HepG2 (cell line): ENCODE results near the gene PIK3R5. TPM values are rescaled to one million over a fixed set of nuclear protein-coding genes. Genes with fewer than 3 reads are reported as not detected.

Experiments used
- ATAC-seq: fragments of 200-7000 bp; cut with Tn5 transposase; 3 replicates; pipeline ENCODE4 v1.9.1; 2020; ENCODE audit warnings: mild to moderate bottlenecking, moderate library complexity
- BruUV-seq: library from RNA; stranded (reverse); fragments of 400-500 nt; replicated peaks from 2 replicates; lab custom pipeline; 2021; lab: Mats Ljungman, UMichigan
- CTCF ChIA-PET: fragments of 300-600 bp; formaldehyde crosslinking; extraction: SDS; loops from one replicate; lab custom pipeline; 2021; ENCODE audit warnings: low total read pairs, inconsistent platforms, low intra/inter-chr PET ratio; lab: Yijun Ruan, JAX
- POLR2A ChIA-PET: fragments of 350-600 bp; sonication (Branson Sonifier 250); formaldehyde crosslinking; loops from one replicate; lab custom pipeline; 2020; ENCODE audit warnings: antibody characterized with exemption, inconsistent platforms; lab: Yijun Ruan, JAX
- DNase-seq: peaks from one replicate; pipeline ENCODE4 v3.0.0-alpha.2; 2015; ENCODE audit warnings: low spot score
- FAIRE-seq: peaks from 3 replicates; lab custom pipeline; 2011; peaks lifted over from hg19 to GRCh38; lab: Jason Lieb, UNC
- H2AFZ ChIP-seq: one replicate; pipeline ENCODE4 v1.6.1; 2011; ENCODE audit warnings: low read length, inconsistent platforms
- H3K27ac ChIP-seq: fragments of 300-600 bp; 3 replicates; pipeline ENCODE4 v1.8.0; 2011; ENCODE audit warnings: mixed run types, mild to moderate bottlenecking, mixed read lengths, low read length, inconsistent platforms; ENCODE audit not compliant: insufficient read depth; ENCODE audit errors: extremely low read length
- H3K27me3 ChIP-seq, 2 experiments: fragments of 200-600 bp in 1 of 2; 2 replicates in 1 of 2; 3 replicates in 1 of 2; pipeline versions ENCODE4 v1.6.0 to v1.8.0; 2011; ENCODE audit warnings: low read length in 2 of 2, mild to moderate bottlenecking in 2 of 2, moderate library complexity in 2 of 2, inconsistent platforms in 1 of 2; ENCODE audit not compliant: insufficient read depth in 2 of 2, control insufficient read depth in 1 of 2
- H3K36me3 ChIP-seq, 2 experiments: fragments of 200-600 bp in 1 of 2; replicated peaks in 1 of 2; 2 replicates in 1 of 2; 3 replicates in 1 of 2; pipeline versions ENCODE4 v1.5.1 to v1.8.0; 2011; ENCODE audit warnings: low read length in 2 of 2, inconsistent platforms in 1 of 2; ENCODE audit not compliant: insufficient read depth in 2 of 2, control insufficient read depth in 1 of 2
- H3K4me1 ChIP-seq: 2 replicates; pipeline ENCODE4 v1.5.1; 2012; ENCODE audit warnings: low read length, inconsistent platforms; ENCODE audit not compliant: insufficient read depth
- H3K4me2 ChIP-seq: 2 replicates; pipeline ENCODE4 v1.6.0; 2011; ENCODE audit warnings: low read depth, low read length, inconsistent platforms
- H3K4me3 ChIP-seq, 3 experiments: fragments of 200-600 bp in 1 of 3; sonication (generic), shearing (Covaris generic) in 1 of 3; replicated peaks in 1 of 3; 2 replicates each; pipeline ENCODE4 v1.5.1; 2011 to 2016; ENCODE audit warnings: low read length in 3 of 3, inconsistent platforms in 2 of 3, low read depth in 2 of 3, mild to moderate bottlenecking in 2 of 3, control low read depth in 1 of 3, mixed read lengths in 1 of 3; ENCODE audit not compliant: insufficient read depth in 1 of 3
- H3K79me2 ChIP-seq: one replicate; pipeline ENCODE4 v1.6.1; 2011; ENCODE audit warnings: low read length, inconsistent platforms; ENCODE audit not compliant: insufficient read depth
- H3K9ac ChIP-seq: 2 replicates; pipeline ENCODE4 v1.6.0; 2011; ENCODE audit warnings: mild to moderate bottlenecking, low read depth, low read length, inconsistent platforms; ENCODE audit not compliant: insufficient read depth
- H3K9me3 ChIP-seq: 2 replicates; pipeline ENCODE4 v1.5.1; 2012; ENCODE audit warnings: mild to moderate bottlenecking, low read length
- H4K20me1 ChIP-seq: 2 replicates; pipeline ENCODE4 v1.6.0; 2011; ENCODE audit warnings: inconsistent platforms, mild to moderate bottlenecking, low read length, moderate library complexity; ENCODE audit not compliant: insufficient read depth
- ATF7 ChIP-seq, 2 experiments: fragments of 450-650 bp in 1 of 2; sonication (generic) in 1 of 2; formaldehyde crosslinking in 1 of 2; IDR thresholded peaks; 2 replicates each; pipeline versions ENCODE4 v1.4.0 to v1.6.1; 2016 to 2020; ENCODE audit warnings: antibody characterized with exemption in 1 of 2, mild to moderate bottlenecking in 1 of 2, missing genetic modification reagents in 1 of 2
- BORCS8-MEF2B ChIP-seq: sonication (generic); formaldehyde crosslinking; IDR thresholded peaks from 2 replicates; pipeline ENCODE4 v1.8.0; 2022; ENCODE audit warnings: mild to moderate bottlenecking, missing genetic modification reagents
- BRCA1 ChIP-seq: sonication (generic); formaldehyde crosslinking; IDR thresholded peaks from 2 replicates; pipeline ENCODE4 v1.4.0; 2020; ENCODE audit warnings: missing genetic modification reagents
- CHD2 ChIP-seq: IDR thresholded peaks from 2 replicates; pipeline ENCODE4 v1.6.1; 2011; ENCODE audit warnings: low read depth, low read length, improper control_type of control experiment
- DPF2 ChIP-seq: sonication (generic); formaldehyde crosslinking; IDR thresholded peaks from 2 replicates; pipeline ENCODE4 v1.4.0; 2020; ENCODE audit warnings: mild to moderate bottlenecking, low read depth, missing genetic modification reagents, borderline replicate concordance
- GLMP ChIP-seq: sonication (generic); formaldehyde crosslinking; IDR thresholded peaks from 2 replicates; pipeline ENCODE4 v1.9.0; 2021; ENCODE audit warnings: missing genetic modification reagents, mild to moderate bottlenecking, borderline replicate concordance
- MED13 ChIP-seq: sonication (generic); formaldehyde crosslinking; IDR thresholded peaks from 2 replicates; pipeline ENCODE4 v1.5.0; 2020; ENCODE audit warnings: missing genetic modification reagents
- THAP11 ChIP-seq: IDR thresholded peaks from 2 replicates; pipeline ENCODE4 v1.6.1; 2016; ENCODE audit warnings: missing biosample characterization, missing genetic modification reagents
- THAP9 ChIP-seq: sonication (generic); formaldehyde crosslinking; IDR thresholded peaks from 2 replicates; pipeline ENCODE4; 2020; ENCODE audit warnings: missing genetic modification reagents, mild to moderate bottlenecking, borderline replicate concordance
- ZFP1 ChIP-seq: IDR thresholded peaks from 2 replicates; pipeline ENCODE4 v1.6.1; 2016
- ZNF17 ChIP-seq: sonication (generic); formaldehyde crosslinking; IDR thresholded peaks from 2 replicates; pipeline ENCODE4 v1.5.0; 2020; ENCODE audit warnings: mild to moderate bottlenecking, missing genetic modification reagents
- ZNF326 ChIP-seq: sonication (generic); formaldehyde crosslinking; IDR thresholded peaks from 2 replicates; pipeline ENCODE4 v1.4.0; 2020; ENCODE audit warnings: missing genetic modification reagents, borderline replicate concordance
- ZNF331 ChIP-seq: sonication (generic); formaldehyde crosslinking; IDR thresholded peaks from 2 replicates; pipeline ENCODE4 v1.4.0; 2020; ENCODE audit warnings: missing genetic modification reagents
- ZNF34 ChIP-seq: sonication (generic); formaldehyde crosslinking; IDR thresholded peaks from 2 replicates; pipeline ENCODE4 v1.4.0; 2020; ENCODE audit warnings: mild to moderate bottlenecking, missing genetic modification reagents, borderline replicate concordance
- ZNF382 ChIP-seq: sonication (generic); formaldehyde crosslinking; IDR thresholded peaks from 2 replicates; pipeline ENCODE4 v1.5.0; 2020; ENCODE audit warnings: missing genetic modification reagents, mild to moderate bottlenecking, borderline replicate concordance
- ZNF639 ChIP-seq: conservative IDR thresholded peaks from 2 replicates; pipeline ENCODE4 v1.6.1; 2018; ENCODE audit warnings: missing genetic modification reagents
- ZNF674 ChIP-seq: sonication (generic); formaldehyde crosslinking; IDR thresholded peaks from 2 replicates; pipeline ENCODE4 v1.5.0; 2020; ENCODE audit warnings: low read depth, mild to moderate bottlenecking, missing genetic modification reagents
- ZSCAN25 ChIP-seq: sonication (generic); formaldehyde crosslinking; IDR thresholded peaks from 2 replicates; pipeline ENCODE4 v1.8.0; 2022; ENCODE audit warnings: mild to moderate bottlenecking, missing genetic modification reagents
- WGBS: methylation state at CpG from one replicate; pipeline ENCODE4 v1.1.6; 2017; ENCODE audit warnings: low lambda C conversion rate; 5-methylcytosine and 5-hydroxymethylcytosine counted together
- in situ Hi-C: cut with HindIII; loops from 2 replicates; pipeline ENCODE4 v1.10.0; 2017; ENCODE audit warnings: low pct_unique_long_range_greater_than_20kb; ENCODE audit not compliant: extremely low pct_ligation_motif_present
- intact Hi-C: fragments of 100-400 bp; cut with micrococcal nuclease; formaldehyde crosslinking; loops from one replicate; pipeline ENCODE4 v1.10.0; 2022; ENCODE audit not compliant: unreplicated experiment
- polyA plus RNA-seq, 8 experiments: library from polyadenylated mRNA; depleted of rRNA in 3 of 8; stranded (reverse) in 7 of 8; unstranded in 1 of 8; fragments of >200 nt; fragmentation: Illumina TruSeq in 4 of 8; extraction: Trizol in 4 of 8; gene quantifications; 2 replicates each; pipeline versions ENCODE4 v1.2.1 to v1.2.3, GENCODE V29; 2011 to 2016; ENCODE audit warnings: low read depth in 4 of 8, missing spikeins in 1 of 8, mixed read lengths in 1 of 8; ENCODE audit not compliant: insufficient read depth in 1 of 8
- total RNA-seq, 5 experiments: library from RNA; depleted of rRNA; stranded (reverse); fragments of >200 nt; fragmentation: Illumina TruSeq; extraction: Trizol; gene quantifications; 2 replicates each; pipeline ENCODE4 v1.2.3, GENCODE V29; 2016; ENCODE audit warnings: low read depth in 1 of 5

Gene PIK3R5
- total and polyA plus RNA-seq, 2 of the 13 experiments (the other 11 are each of a cell fraction or from before 2014, with no cell fraction given): not detected

GRCh38 chr17:8941520-8941919 is 24.0 kb downstream of the PIK3R5 start (continued):
- TF ChIP-seq ZNF326 (CRISPR knock-in tag): no peak

GRCh38 chr17:8940866-8941471 is 24.5 kb downstream of the PIK3R5 start:
- no TSS peak for BruUV-seq
- no peaks in the 10 kb centered on the region for H3K9me3 ChIP-seq
- H3K9ac ChIP-seq: no peak overlapping the region
- H3K79me2 ChIP-seq: no peaks in the 10 kb centered on the region
- ChIA-PET POLR2A (no interaction called here), CTCF (no interaction called here)
- intact Hi-C loops: no loop called here
- FAIRE-seq (no peak), DNase-seq (no peak), ATAC-seq (no peak)
- no peak overlapping the region for H3K4me2 ChIP-seq
- no peak overlapping the region for H3K4me3 ChIP-seq
- H3K36me3 ChIP-seq: no peaks in the 10 kb centered on the region
- H3K27me3 ChIP-seq: peaks cover 0 to 27% of the 10 kb centered on the region in 2 experiments; a peak in 3 of 5 replicates
- TF ChIP-seq ZFP1: no peak
- no peak for TF ChIP-seq DPF2 (CRISPR knock-in tag)
- TF ChIP-seq ZNF674 (CRISPR knock-in tag): no peak
- no peak for TF ChIP-seq ZNF382 (CRISPR knock-in tag)
- no peak for TF ChIP-seq ZSCAN25 (CRISPR knock-in tag)
- TF ChIP-seq ZNF331 (CRISPR knock-in tag): no peak
- TF ChIP-seq BRCA1: no peak
- no peak for TF ChIP-seq GLMP
- no peak for TF ChIP-seq THAP9
- TF ChIP-seq ZNF17 (CRISPR knock-in tag): no peak
- TF ChIP-seq ATF7 (IDR thresholded peaks at IDR 0.05): no peak
- no peak for TF ChIP-seq ATF7 (CRISPR knock-in tag; IDR thresholded peaks at IDR 0.05)
- TF ChIP-seq BORCS8-MEF2B (CRISPR knock-in tag): no peak
- TF ChIP-seq ZNF639 (CRISPR knock-in tag): no peak
- TF ChIP-seq THAP11 (CRISPR knock-in tag): no peak
- no peak for TF ChIP-seq MED13 (CRISPR knock-in tag)
- no peak for TF ChIP-seq ZNF34 (CRISPR knock-in tag)
- TF ChIP-seq CHD2: no peak
- in situ Hi-C loops: no loop called here
- H2AFZ ChIP-seq: no peak overlapping the region
- no peaks in the 10 kb centered on the region for H3K4me1 ChIP-seq
- 4% methylated on average over 6 of the region's 6 CpGs for WGBS
- H3K27ac ChIP-seq: no peak overlapping the region
- no peaks in the 10 kb centered on the region for H4K20me1 ChIP-seq
